Measurements from ENCODE around the gene NDRG4. TPM values are rescaled to one million over a fixed set of nuclear protein-coding genes. Genes with fewer than 3 reads are reported as not detected.

The NDRG4 gene
- polyA plus RNA-seq, 1 of the 3 experiments (the other 2 are of a cell fraction), result 52.0 TPM

DNA sequence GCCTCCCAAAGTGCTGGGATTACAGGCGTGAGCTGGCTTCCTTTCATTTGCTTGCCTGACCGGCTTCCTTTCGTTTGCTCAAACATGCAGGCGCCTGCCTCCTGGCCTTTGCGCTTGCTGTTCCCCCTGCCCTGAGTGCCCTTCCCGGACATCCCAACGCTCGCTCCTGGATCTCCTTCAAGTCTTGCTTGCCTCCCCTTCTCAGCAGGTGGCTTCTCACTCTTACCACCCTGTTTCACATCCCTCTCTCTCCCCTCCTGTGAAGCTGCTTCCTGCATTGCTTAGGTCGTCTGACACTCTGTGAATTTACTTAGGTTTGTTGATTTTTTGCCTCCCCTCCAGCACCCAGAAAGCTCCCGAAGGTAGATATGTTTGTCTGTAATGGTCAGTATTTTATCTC is 25.6 kb upstream of the NDRG4 start:
- peaks cover 3% of the 10 kb centered on the region for H3F3A ChIP-seq (replicated peaks; ENCODE audit: insufficient read depth)
- no peak for DNase-seq
- WGBS (ENCODE audit: low lambda C conversion rate), result 89% methylated on average over 10 of the region's 10 CpGs
- no peaks in the 10 kb centered on the region; a peak in 1 of 4 replicates for H3K4me1 ChIP-seq (ENCODE audit: control insufficient read depth in 1 of 2, insufficient read depth in 2 of 2, low read depth in 1 of 2, low read length in 1 of 2)
- H3K27me3 ChIP-seq (ENCODE audit: insufficient read depth), result no peaks in the 10 kb centered on the region
- H3K4me2 ChIP-seq, result no peak overlapping the region
- H3K9me2 ChIP-seq, result no peaks in the 10 kb centered on the region
- no peak overlapping the region for H2AFZ ChIP-seq (ENCODE audit: low read depth)
- TF ChIP-seq MEF2A (IDR thresholded peaks at IDR 0.05; ENCODE audit: borderline replicate concordance, low read depth) (no peak), POLR2AphosphoS5 (IDR thresholded peaks at IDR 0.05; ENCODE audit: low read depth, low read length) (no peak), NFIC (IDR thresholded peaks at IDR 0.05; ENCODE audit: borderline replicate concordance) (no peak), CHD2 (IDR thresholded peaks at IDR 0.05; ENCODE audit: low read length, partially characterized antibody) (no peak), RAD21 (IDR thresholded peaks at IDR 0.05; ENCODE audit: low read length) (no peak), MXI1 (IDR thresholded peaks at IDR 0.05; ENCODE audit: low read depth, low read length) (no peak), SIN3A (IDR thresholded peaks at IDR 0.05; ENCODE audit: borderline replicate concordance, low read depth, low read length) (no peak), ELF1 (IDR thresholded peaks at IDR 0.05) (no peak), TCF12 (IDR thresholded peaks at IDR 0.05) (no peak)
- TF ChIP-seq, protein P1, sequence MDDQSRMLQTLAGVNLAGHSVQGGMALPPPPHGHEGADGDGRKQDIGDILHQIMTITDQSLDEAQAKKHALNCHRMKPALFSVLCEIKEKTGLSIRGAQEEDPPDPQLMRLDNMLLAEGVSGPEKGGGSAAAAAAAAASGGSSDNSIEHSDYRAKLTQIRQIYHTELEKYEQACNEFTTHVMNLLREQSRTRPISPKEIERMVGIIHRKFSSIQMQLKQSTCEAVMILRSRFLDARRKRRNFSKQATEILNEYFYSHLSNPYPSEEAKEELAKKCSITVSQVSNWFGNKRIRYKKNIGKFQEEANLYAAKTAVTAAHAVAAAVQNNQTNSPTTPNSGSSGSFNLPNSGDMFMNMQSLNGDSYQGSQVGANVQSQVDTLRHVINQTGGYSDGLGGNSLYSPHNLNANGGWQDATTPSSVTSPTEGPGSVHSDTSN (IDR thresholded peaks at IDR 0.05), result no peak
- H3K36me3 ChIP-seq (replicated peaks in 1 of 2; ENCODE audit: control insufficient read depth in 1 of 2, insufficient read depth in 2 of 2, low read length in 1 of 2), result no peaks in the 10 kb centered on the region
- no peaks in the 10 kb centered on the region for H4K20me1 ChIP-seq (ENCODE audit: insufficient read depth)
- POLR2A ChIA-PET, result no interaction called here
- no peaks in the 10 kb centered on the region for H3K79me2 ChIP-seq (ENCODE audit: insufficient read depth)
- no peak overlapping the region for H3K9ac ChIP-seq
- no peaks in the 10 kb centered on the region for H3K9me3 ChIP-seq
- no peak overlapping the region for H3K27ac ChIP-seq (ENCODE audit: low read depth in 2 of 2, low read length in 1 of 2)
- CTCF ChIA-PET, result interaction anchor here (1.1 to 6.8 kb wide), 4 partner anchors 9 to 137 kb away, joined by 3 to 34 read pairs (median 12); no protein-coding TSS in a partner anchor
- H3K4me3 ChIP-seq (ENCODE audit: low read depth in 2 of 2, low read length in 1 of 2), result no peak overlapping the region

DNA sequence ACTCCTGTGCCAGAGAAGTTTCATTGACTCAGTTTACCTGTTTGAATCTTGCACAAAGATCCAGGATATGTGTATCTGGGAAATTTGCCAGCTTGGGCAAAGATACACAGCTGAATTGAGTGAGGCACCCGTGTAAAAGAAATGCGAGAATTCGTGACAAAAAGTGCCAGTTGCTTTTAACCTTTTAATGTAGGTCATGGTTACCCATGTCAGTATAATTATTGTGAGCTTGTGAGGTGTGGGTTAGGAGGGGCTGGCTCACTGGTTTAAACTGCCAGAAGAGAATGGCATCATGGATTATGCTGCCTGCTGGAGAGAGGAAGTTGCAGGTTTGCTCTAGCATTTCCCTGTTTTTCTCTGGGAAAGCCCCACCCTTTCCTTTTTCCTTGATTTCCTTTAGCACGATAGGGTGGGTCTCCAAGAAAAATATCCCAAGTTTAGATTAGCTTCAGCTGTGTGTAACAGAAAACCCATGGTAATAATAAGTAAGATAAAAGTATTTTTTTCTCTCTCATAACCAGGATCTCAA is 24.8 kb upstream of the NDRG4 start:
- H3K79me2 ChIP-seq (ENCODE audit: insufficient read depth), result no peaks in the 10 kb centered on the region
- POLR2A ChIA-PET, result no interaction called here
- DNase-seq, result no peak
- WGBS (ENCODE audit: low lambda C conversion rate), result 75% methylated on average over 4 of the region's 4 CpGs
- no peak overlapping the region for H3K9ac ChIP-seq
- H3K27ac ChIP-seq (ENCODE audit: low read depth in 2 of 2, low read length in 1 of 2), result no peak overlapping the region
- TF ChIP-seq, protein P2, sequence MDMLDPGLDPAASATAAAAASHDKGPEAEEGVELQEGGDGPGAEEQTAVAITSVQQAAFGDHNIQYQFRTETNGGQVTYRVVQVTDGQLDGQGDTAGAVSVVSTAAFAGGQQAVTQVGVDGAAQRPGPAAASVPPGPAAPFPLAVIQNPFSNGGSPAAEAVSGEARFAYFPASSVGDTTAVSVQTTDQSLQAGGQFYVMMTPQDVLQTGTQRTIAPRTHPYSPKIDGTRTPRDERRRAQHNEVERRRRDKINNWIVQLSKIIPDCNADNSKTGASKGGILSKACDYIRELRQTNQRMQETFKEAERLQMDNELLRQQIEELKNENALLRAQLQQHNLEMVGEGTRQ (IDR thresholded peaks at IDR 0.05; ENCODE audit: borderline replicate concordance, low read depth, low read length), result no peak
- TF ChIP-seq RCOR1 (IDR thresholded peaks at IDR 0.05; ENCODE audit: low read length), result no peak
- TF ChIP-seq EP300 (IDR thresholded peaks at IDR 0.05; ENCODE audit: borderline replicate concordance in 1 of 2, low read depth in 1 of 2, low read length in 1 of 2), result no peak
- no peak for TF ChIP-seq SIN3A (IDR thresholded peaks at IDR 0.05; ENCODE audit: borderline replicate concordance, low read depth, low read length)
- no peak for TF ChIP-seq TAF1 (IDR thresholded peaks at IDR 0.05; ENCODE audit: borderline replicate concordance, low read depth, low read length)
- TF ChIP-seq RAD21 (IDR thresholded peaks at IDR 0.05; ENCODE audit: low read length), result no peak
- no peak for TF ChIP-seq TCF12 (IDR thresholded peaks at IDR 0.05)
- no peak for TF ChIP-seq TEAD4 (IDR thresholded peaks at IDR 0.05; ENCODE audit: borderline replicate concordance, insufficient read depth)
- no peak for TF ChIP-seq JUND (IDR thresholded peaks at IDR 0.05)
- no peak for TF ChIP-seq YY1 (IDR thresholded peaks at IDR 0.05; ENCODE audit: low read depth)
- no peak for TF ChIP-seq RXRA (IDR thresholded peaks at IDR 0.05; ENCODE audit: borderline replicate concordance, low read depth)
- TF ChIP-seq, protein P3, sequence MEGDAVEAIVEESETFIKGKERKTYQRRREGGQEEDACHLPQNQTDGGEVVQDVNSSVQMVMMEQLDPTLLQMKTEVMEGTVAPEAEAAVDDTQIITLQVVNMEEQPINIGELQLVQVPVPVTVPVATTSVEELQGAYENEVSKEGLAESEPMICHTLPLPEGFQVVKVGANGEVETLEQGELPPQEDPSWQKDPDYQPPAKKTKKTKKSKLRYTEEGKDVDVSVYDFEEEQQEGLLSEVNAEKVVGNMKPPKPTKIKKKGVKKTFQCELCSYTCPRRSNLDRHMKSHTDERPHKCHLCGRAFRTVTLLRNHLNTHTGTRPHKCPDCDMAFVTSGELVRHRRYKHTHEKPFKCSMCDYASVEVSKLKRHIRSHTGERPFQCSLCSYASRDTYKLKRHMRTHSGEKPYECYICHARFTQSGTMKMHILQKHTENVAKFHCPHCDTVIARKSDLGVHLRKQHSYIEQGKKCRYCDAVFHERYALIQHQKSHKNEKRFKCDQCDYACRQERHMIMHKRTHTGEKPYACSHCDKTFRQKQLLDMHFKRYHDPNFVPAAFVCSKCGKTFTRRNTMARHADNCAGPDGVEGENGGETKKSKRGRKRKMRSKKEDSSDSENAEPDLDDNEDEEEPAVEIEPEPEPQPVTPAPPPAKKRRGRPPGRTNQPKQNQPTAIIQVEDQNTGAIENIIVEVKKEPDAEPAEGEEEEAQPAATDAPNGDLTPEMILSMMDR (IDR thresholded peaks at IDR 0.05), result no peak
- TF ChIP-seq MXI1 (IDR thresholded peaks at IDR 0.05; ENCODE audit: low read depth, low read length), result no peak
- no peak for TF ChIP-seq NFIC (IDR thresholded peaks at IDR 0.05; ENCODE audit: borderline replicate concordance)
- TF ChIP-seq EZH2phosphoT487 (IDR thresholded peaks at IDR 0.05; ENCODE audit: borderline replicate concordance, low read depth), result no peak
- peaks cover 3% of the 10 kb centered on the region for H3F3A ChIP-seq (replicated peaks; ENCODE audit: insufficient read depth)
- H3K4me2 ChIP-seq, result no peak overlapping the region
- H3K4me1 ChIP-seq (ENCODE audit: control insufficient read depth in 1 of 2, insufficient read depth in 2 of 2, low read depth in 1 of 2, low read length in 1 of 2), result no peaks in the 10 kb centered on the region; a peak in 1 of 4 replicates
- no peaks in the 10 kb centered on the region for H3K9me3 ChIP-seq
- H3K36me3 ChIP-seq (replicated peaks in 1 of 2; ENCODE audit: control insufficient read depth in 1 of 2, insufficient read depth in 2 of 2, low read length in 1 of 2), result no peaks in the 10 kb centered on the region
- CTCF ChIA-PET, result interaction anchor here (1.1 to 6.8 kb wide), 4 partner anchors 13 to 138 kb away, joined by 3 to 34 read pairs (median 12); no protein-coding TSS in a partner anchor
- no peaks in the 10 kb centered on the region for H3K9me2 ChIP-seq
- no peak overlapping the region for H3K4me3 ChIP-seq (ENCODE audit: low read depth in 2 of 2, low read length in 1 of 2)
- no peaks in the 10 kb centered on the region for H3K27me3 ChIP-seq (ENCODE audit: insufficient read depth)
- no peak overlapping the region for H2AFZ ChIP-seq (ENCODE audit: low read depth)
- H4K20me1 ChIP-seq (ENCODE audit: insufficient read depth), result no peaks in the 10 kb centered on the region

Measured in SK-N-SH (cell line).